Measurements from ENCODE around the gene SHISA3.

DNA sequence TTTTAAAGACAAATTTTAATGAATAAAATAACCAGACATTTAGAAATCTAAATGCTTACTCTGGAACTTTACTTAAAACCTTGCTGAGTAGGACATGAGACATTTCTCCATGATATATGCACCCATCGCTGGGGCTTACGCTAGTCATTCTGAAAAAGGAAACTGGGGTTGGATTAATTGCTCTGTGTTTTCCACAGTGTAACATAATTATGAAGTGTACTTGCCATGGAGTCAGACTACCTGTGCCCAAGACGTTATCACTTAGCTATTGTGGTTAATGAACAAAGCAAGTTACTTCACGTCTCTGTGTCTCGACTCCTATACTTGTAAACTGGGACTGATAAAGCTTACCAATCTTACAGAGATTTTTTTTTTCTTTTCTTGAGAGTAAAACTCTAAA is 47.8 kb downstream of the SHISA3 start:
- no peak for TF ChIP-seq POLR2A (IDR thresholded peaks at IDR 0.05)
- TF ChIP-seq CTCF (IDR thresholded peaks at IDR 0.05) = no peak

All from prostate gland (tissue), 2 donors.